ENCODE data around the gene DCAF17.

Gene DCAF17

DNA sequence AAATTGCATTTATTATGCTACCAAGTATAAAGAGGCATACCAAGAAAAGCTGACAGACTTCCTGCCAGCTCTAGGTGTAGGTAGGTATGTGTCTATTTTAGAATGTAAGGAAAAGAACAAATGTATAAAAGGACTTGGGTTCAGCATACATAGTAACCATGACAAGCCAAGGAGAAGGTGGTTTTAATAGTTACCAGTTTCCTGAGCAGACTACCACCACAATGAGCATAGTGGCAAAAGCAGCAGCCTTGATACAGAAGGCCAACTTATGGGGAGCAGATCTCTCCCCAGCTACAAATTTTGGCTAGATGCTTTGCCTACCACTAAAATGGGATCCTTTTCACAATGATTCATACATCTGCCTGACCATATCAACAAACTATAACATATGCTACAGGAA, 34.7 kb upstream of the DCAF17 start:
- Histone ChIP-seq H3K9me3 (ENCODE audit: low read length) (peaks cover 13% of the 10 kb centered on the region), H3K27ac (ENCODE audit: low read depth, low read length, poor library complexity, severe bottlenecking) (no peak overlapping the region), H3K4me1 (ENCODE audit: insufficient read depth, low read length, severe bottlenecking) (peaks cover 6% of the 10 kb centered on the region), H3K27me3 (ENCODE audit: insufficient read depth, low read length) (no peaks in the 10 kb centered on the region), H3K79me2 (ENCODE audit: insufficient read depth, low read length) (0 out of 2 replicates have a peak, but pooled peaks cover 4% of the 10 kb centered on the region), H3K4me3 (ENCODE audit: low read depth, low read length, poor library complexity, severe bottlenecking) (no peak overlapping the region), H3K36me3 (ENCODE audit: insufficient read depth, low read length) (peaks cover 9% of the 10 kb centered on the region; the same call in 1 of the 2 replicates), H3F3A (ENCODE audit: insufficient read depth, low read length) (no peaks in the 10 kb centered on the region), H4K20me1 (ENCODE audit: insufficient read depth, low read length) (no peaks in the 10 kb centered on the region), H3K4me2 (ENCODE audit: low read length) (no peak overlapping the region), H3K9ac (ENCODE audit: low read length) (no peak overlapping the region), H3K9me2 (ENCODE audit: low read depth, low read length) (no peaks in the 10 kb centered on the region), H2AFZ (ENCODE audit: low read length) (no peak overlapping the region)
- TF ChIP-seq, protein P1, sequence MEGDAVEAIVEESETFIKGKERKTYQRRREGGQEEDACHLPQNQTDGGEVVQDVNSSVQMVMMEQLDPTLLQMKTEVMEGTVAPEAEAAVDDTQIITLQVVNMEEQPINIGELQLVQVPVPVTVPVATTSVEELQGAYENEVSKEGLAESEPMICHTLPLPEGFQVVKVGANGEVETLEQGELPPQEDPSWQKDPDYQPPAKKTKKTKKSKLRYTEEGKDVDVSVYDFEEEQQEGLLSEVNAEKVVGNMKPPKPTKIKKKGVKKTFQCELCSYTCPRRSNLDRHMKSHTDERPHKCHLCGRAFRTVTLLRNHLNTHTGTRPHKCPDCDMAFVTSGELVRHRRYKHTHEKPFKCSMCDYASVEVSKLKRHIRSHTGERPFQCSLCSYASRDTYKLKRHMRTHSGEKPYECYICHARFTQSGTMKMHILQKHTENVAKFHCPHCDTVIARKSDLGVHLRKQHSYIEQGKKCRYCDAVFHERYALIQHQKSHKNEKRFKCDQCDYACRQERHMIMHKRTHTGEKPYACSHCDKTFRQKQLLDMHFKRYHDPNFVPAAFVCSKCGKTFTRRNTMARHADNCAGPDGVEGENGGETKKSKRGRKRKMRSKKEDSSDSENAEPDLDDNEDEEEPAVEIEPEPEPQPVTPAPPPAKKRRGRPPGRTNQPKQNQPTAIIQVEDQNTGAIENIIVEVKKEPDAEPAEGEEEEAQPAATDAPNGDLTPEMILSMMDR (IDR thresholded peaks at IDR 0.05; ENCODE audit: low read length) = no peak
- TF ChIP-seq EZH2 (IDR thresholded peaks at IDR 0.05; ENCODE audit: borderline replicate concordance, low read length) = no peak

DNA sequence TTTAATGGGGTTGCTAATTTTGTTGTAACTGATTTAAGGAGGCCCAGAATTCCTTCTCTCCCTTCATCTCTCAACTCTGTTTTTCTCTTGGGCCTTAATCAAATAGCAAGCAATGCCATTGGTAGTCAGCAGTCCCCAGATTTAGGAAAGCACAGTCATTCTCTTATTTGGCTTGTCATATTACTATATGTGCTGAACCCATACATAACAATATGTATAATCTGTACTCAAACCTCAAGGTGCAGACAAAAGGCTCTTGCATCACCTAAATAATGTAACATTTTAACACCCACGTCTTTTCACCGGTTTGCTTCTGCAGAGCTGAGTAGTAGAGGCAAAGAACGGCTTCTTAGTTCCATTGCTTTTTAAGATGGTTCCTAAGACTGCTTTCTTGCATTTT, 33.6 kb upstream of the DCAF17 start:
- H3F3A ChIP-seq (ENCODE audit: insufficient read depth, low read length) = no peaks in the 10 kb centered on the region; the same call in 1 of the 2 replicates
- peaks cover 4% of the 10 kb centered on the region for H3K4me1 ChIP-seq (ENCODE audit: insufficient read depth, low read length, severe bottlenecking)
- H3K4me3 ChIP-seq (ENCODE audit: low read depth, low read length, poor library complexity, severe bottlenecking) = no peak overlapping the region
- no peaks in the 10 kb centered on the region for H3K9me2 ChIP-seq (ENCODE audit: low read depth, low read length)
- no peak overlapping the region for H3K9ac ChIP-seq (ENCODE audit: low read length)
- TF ChIP-seq EZH2 (IDR thresholded peaks at IDR 0.05; ENCODE audit: borderline replicate concordance, low read length) = no peak
- TF ChIP-seq, protein P1 (IDR thresholded peaks at IDR 0.05; ENCODE audit: low read length) = no peak
- no peak overlapping the region for H3K4me2 ChIP-seq (ENCODE audit: low read length)
- H3K79me2 ChIP-seq (ENCODE audit: insufficient read depth, low read length) = 0 out of 2 replicates have a peak, but pooled peaks cover 1% of the 10 kb centered on the region
- peaks cover 10% of the 10 kb centered on the region; the same call in 1 of the 2 replicates for H3K36me3 ChIP-seq (ENCODE audit: insufficient read depth, low read length)
- no peaks in the 10 kb centered on the region for H4K20me1 ChIP-seq (ENCODE audit: insufficient read depth, low read length)
- H2AFZ ChIP-seq (ENCODE audit: low read length) = no peak overlapping the region
- H3K27me3 ChIP-seq (ENCODE audit: insufficient read depth, low read length) = no peaks in the 10 kb centered on the region
- peaks cover 13% of the 10 kb centered on the region for H3K9me3 ChIP-seq (ENCODE audit: low read length)
- no peak overlapping the region for H3K27ac ChIP-seq (ENCODE audit: low read depth, low read length, poor library complexity, severe bottlenecking)

DNA sequence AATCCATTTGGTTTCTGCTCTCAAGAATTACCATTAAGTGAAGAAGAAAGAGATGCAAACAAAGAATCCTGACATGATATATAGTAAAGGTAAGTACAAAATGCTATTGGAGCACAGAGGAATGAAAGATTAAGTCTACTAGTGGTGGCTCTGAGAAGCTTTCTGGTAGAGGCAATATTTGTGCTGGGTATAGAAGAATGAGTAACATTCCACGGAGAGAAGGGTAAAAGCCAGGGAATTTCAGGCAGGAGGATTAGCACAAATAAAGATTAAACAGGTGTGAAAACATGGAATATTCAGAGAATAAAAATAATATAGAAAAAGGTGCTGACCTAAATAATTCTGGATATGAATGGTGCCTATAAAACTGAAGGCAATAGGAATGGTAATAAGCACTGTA, 32.1 kb upstream of the DCAF17 start:
- H3K27me3 ChIP-seq (ENCODE audit: insufficient read depth, low read length) = no peaks in the 10 kb centered on the region

More for the DNA sequence above, 32.1 kb upstream of the DCAF17 start:
- Histone ChIP-seq H3K4me1 (ENCODE audit: insufficient read depth, low read length, severe bottlenecking) (peaks cover 18% of the 10 kb centered on the region), H3K36me3 (ENCODE audit: insufficient read depth, low read length) (peaks cover 10% of the 10 kb centered on the region; the same call in 1 of the 2 replicates), H3K4me3 (ENCODE audit: low read depth, low read length, poor library complexity, severe bottlenecking) (no peak overlapping the region), H3F3A (ENCODE audit: insufficient read depth, low read length) (no peaks in the 10 kb centered on the region; the same call in 1 of the 2 replicates), H3K79me2 (ENCODE audit: insufficient read depth, low read length) (no peaks in the 10 kb centered on the region), H3K9me2 (ENCODE audit: low read depth, low read length) (no peaks in the 10 kb centered on the region), H4K20me1 (ENCODE audit: insufficient read depth, low read length) (no peaks in the 10 kb centered on the region), H2AFZ (ENCODE audit: low read length) (no peak overlapping the region), H3K27ac (ENCODE audit: low read depth, low read length, poor library complexity, severe bottlenecking) (no peak overlapping the region), H3K4me2 (ENCODE audit: low read length) (no peak overlapping the region), H3K9ac (ENCODE audit: low read length) (no peak overlapping the region), H3K9me3 (ENCODE audit: low read length) (peaks cover 13% of the 10 kb centered on the region)
- no peak for TF ChIP-seq EZH2 (IDR thresholded peaks at IDR 0.05; ENCODE audit: borderline replicate concordance, low read length)
- TF ChIP-seq, protein P1 (IDR thresholded peaks at IDR 0.05; ENCODE audit: low read length) = no peak

Measured in OCI-LY1 (cell line).